Measurements from ENCODE around the gene VPS52. TPM values are rescaled to one million over a fixed set of nuclear protein-coding genes. Genes with fewer than 3 reads are reported as not detected.

The VPS52 gene
- total RNA-seq, 1 experiment from 2014 or later: 47.1 TPM

DNA sequence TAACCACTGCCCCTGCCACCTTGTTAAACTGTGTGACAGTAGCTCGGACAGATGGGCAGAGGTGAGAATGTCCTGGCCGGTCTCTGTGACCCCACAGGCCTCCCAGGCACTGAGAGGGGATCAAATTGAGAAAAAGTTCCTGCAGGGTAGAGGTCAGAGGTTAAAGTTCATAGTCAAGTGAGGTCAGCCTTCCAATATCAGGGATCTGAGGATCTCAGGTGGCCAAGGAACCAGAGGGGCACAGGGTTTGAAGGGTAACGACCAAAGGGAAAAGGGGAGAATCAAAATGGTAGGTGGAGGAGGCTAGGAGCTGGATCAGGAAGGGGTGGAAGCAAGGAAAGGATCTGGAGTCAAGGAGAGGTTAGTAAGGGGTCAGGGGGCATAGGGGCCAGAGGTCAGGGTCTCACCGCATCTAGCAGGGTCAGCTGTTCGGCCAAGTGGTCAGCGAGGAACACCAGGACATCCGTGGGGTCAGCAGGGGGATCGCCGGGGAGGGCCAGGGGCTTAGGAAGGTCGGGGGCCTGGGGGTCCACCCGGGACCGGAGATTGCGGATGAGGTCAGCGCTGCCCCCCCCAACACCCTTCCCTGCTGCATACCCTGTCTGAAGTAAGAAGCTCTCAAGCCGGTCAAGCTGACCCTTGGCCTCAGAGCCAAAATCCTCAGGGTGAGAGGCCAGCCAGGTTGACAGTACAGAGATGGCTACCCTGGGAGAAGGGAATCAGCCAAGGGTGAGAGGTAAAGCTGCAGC is 24.1 kb upstream of the VPS52 start:
- TF ChIP-seq, protein P1, sequence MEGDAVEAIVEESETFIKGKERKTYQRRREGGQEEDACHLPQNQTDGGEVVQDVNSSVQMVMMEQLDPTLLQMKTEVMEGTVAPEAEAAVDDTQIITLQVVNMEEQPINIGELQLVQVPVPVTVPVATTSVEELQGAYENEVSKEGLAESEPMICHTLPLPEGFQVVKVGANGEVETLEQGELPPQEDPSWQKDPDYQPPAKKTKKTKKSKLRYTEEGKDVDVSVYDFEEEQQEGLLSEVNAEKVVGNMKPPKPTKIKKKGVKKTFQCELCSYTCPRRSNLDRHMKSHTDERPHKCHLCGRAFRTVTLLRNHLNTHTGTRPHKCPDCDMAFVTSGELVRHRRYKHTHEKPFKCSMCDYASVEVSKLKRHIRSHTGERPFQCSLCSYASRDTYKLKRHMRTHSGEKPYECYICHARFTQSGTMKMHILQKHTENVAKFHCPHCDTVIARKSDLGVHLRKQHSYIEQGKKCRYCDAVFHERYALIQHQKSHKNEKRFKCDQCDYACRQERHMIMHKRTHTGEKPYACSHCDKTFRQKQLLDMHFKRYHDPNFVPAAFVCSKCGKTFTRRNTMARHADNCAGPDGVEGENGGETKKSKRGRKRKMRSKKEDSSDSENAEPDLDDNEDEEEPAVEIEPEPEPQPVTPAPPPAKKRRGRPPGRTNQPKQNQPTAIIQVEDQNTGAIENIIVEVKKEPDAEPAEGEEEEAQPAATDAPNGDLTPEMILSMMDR (conservative IDR thresholded peaks at IDR 0.05): no peak
- H3K4me1 Mint-ChIP-seq: peaks cover 10 to 18% of the 10 kb centered on the region in 2 experiments
- no peaks in the 10 kb centered on the region; the same call in 1 of the 2 replicates for H3K79me2 ChIP-seq (ENCODE audit: insufficient read depth, low read length)

More for the DNA sequence above, 24.1 kb upstream of the VPS52 start:
- Histone ChIP-seq H4K5ac (ENCODE audit: insufficient read length, low read depth, low read length) (no peak overlapping the region), H3K9ac (ENCODE audit: extremely low read depth, insufficient read length, low read length) (no peak overlapping the region), H3K56ac (ENCODE audit: insufficient read length, low read depth, low read length) (no peak overlapping the region), H3K4me2 (ENCODE audit: insufficient read depth, insufficient read length, low read length) (no peak overlapping the region), H3T11ph (ENCODE audit: low read length) (no peak overlapping the region), H2AFZ (ENCODE audit: low read length) (no peak overlapping the region), H2BK15ac (ENCODE audit: low read depth, low read length) (no peak overlapping the region), H3K23me2 (ENCODE audit: insufficient read length, low read depth, low read length, poor library complexity, severe bottlenecking) (peaks cover 22% of the 10 kb centered on the region), H3K14ac (ENCODE audit: insufficient read depth, low read length) (no peak overlapping the region), H2AK5ac (ENCODE audit: insufficient read length, low read length) (no peak overlapping the region), H3K4me1 (ENCODE audit: insufficient read depth, low read length) (no peaks in the 10 kb centered on the region), H3K4ac (ENCODE audit: low read depth, low read length) (no peak overlapping the region), H2BK120ac (ENCODE audit: low read depth, low read length, poor library complexity, severe bottlenecking) (no peak overlapping the region), H3K9me3 (ENCODE audit: control insufficient read depth, low read depth, low read length) (no peaks in the 10 kb centered on the region), H3K27me3 (ENCODE audit: insufficient read depth, low read length) (no peaks in the 10 kb centered on the region), H2BK12ac (ENCODE audit: insufficient read length, low read depth, low read length) (no peak overlapping the region), H4K20me1 (ENCODE audit: control insufficient read depth, insufficient read depth, insufficient read length) (no peaks in the 10 kb centered on the region), H3K18ac (ENCODE audit: insufficient read length, low read depth, low read length) (no peak overlapping the region), H2BK20ac (ENCODE audit: low read depth, low read length, poor library complexity, severe bottlenecking) (no peak overlapping the region), H4K91ac (ENCODE audit: insufficient read length, low read depth, low read length) (no peak overlapping the region), H3K79me1 (ENCODE audit: insufficient read depth, low read depth, low read length, poor library complexity, severe bottlenecking) (no peaks in the 10 kb centered on the region), H4K8ac (replicated peaks; ENCODE audit: insufficient read length, low read depth, low read length) (no peak overlapping the region), H3K27ac (ENCODE audit: insufficient read length, low read depth, low read length) (no peak overlapping the region), H2BK5ac (ENCODE audit: insufficient read length, low read length) (no peak overlapping the region), H3K23ac (ENCODE audit: insufficient read length, low read depth, low read length) (no peak overlapping the region)
- Mint-ChIP-seq H3K9me3 (no peaks in the 10 kb centered on the region), H3K4me3 (peak overlapping the region; percentile 98 to 100; a peak in 4 of 5 replicates), H3K27me3 (ENCODE audit: low read depth) (no peaks in the 10 kb centered on the region), H3K36me3 (ENCODE audit: insufficient read depth in 1 of 3, low read depth in 3 of 3) (peaks cover 19 to 42% (median 39%) of the 10 kb centered on the region in 3 experiments), H3K27ac (peak overlapping the region in 1 of 3 experiments; percentile 11; a peak in 1 of 7 replicates)
- WGBS (ENCODE audit: extremely low coverage, insufficient read length, low lambda C conversion rate): no CpG with 5 or more reads among the region's 15 CpGs
- no peak for DNase-seq
